ENCODE data around the gene KHDC4.
"Not testable (repeated sequence)": the region's sequence is repeated elsewhere in the genome, so short reads cannot be mapped to it uniquely, and the experiment has no call there.

KHDC4 gene

DNA sequence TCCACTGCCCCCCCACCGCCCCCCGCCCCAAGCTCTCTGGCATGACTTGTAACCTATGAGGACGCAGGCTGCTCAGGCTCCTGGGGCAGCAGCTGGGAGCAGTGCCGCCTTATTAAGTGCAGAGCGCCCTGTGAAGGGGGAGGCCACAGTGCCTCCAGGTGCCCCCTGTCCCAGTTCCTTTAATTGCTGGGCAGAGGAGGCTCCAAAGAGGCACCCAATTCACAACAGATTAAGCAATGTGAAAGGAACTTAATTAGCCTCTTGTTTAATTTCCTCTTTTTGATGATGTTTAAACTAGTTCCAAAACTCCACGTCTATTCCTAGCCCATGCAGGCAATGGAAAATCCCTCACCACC lies 10.2 kb upstream of the KHDC4 start:
- no peak for DNase-seq (ENCODE audit: low read depth)

DNA sequence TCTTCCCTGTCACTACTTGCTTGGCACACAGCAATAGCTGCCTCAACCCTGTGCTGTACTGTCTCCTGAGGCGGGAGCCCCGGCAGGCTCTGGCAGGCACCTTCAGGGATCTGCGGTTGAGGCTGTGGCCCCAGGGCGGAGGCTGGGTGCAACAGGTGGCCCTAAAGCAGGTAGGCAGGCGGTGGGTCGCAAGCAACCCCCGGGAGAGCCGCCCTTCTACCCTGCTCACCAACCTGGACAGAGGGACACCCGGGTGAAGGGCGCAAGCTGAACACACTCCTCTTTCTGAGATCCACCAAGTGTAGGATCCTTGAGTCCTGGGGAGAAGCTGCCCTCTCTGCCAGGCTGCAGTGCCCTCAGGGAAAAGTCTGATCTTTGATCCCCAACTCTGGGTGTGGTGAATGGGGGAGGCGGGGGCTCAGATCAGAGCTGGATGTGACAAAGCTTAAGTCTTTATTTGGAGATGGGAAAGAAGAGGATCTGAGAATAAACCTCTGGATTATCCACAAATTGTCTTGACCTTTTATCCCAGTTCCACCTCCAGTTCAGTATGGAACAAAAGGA lies 8.4 kb upstream of the KHDC4 start:
- no peak for DNase-seq (ENCODE audit: low read depth)
- H3K4me3 ChIP-seq (ENCODE audit: low read depth, low read length): no peak overlapping the region

More for the DNA sequence above, 10.2 kb upstream of the KHDC4 start:
- no peak overlapping the region for H3K4me3 ChIP-seq (ENCODE audit: low read depth, low read length)

GRCh38 chr1:155941845-155942531 lies 7.8 kb upstream of the KHDC4 start:
- no peak overlapping the region for H3K4me3 ChIP-seq (ENCODE audit: low read depth, low read length)
- no peak for DNase-seq (ENCODE audit: low read depth)

GRCh38 chr1:155940993-155941844 lies 7.0 kb upstream of the KHDC4 start, which contains the start of gene RXFP4:
TSS of gene RXFP4 (plus strand) at chr1:155941638. CDS start at chr1:155941710, 72 bp downstream.
- no peak within 1 kb of the TSS for H3K4me3 ChIP-seq (ENCODE audit: low read depth, low read length)
- no peak for DNase-seq (ENCODE audit: low read depth)

- DNase-seq (ENCODE audit: low read depth): no peak
- H3K4me3 ChIP-seq (ENCODE audit: low read depth, low read length): no peak overlapping the region
These were observed 6.3 kb upstream of the KHDC4 start for GRCh38 chr1:155940482-155940992.

DNA sequence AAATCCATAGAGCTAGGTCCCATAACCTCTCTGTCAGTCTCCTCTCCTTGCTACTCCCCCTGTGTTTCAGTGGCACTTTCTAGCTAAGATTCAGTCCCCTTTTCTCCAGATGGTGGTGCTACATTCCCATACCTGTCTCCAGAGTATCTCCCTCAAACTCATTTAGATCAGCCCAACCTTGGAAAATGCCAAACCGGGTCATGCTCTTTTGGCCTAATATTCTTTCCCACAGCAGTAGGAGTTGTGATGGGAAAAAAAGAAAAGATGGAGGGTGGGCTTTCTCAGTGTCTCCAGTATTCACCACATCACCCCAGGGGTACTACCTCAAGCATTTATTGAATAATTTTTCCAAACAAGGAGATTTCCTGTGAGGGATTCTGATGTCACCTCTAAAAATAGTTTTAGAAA lies 4.0 kb upstream of the KHDC4 start:
- peak; percentile 28 for DNase-seq (ENCODE audit: low read depth)
- no peak overlapping the region for H3K4me3 ChIP-seq (ENCODE audit: low read depth, low read length)

GRCh38 chr1:155934936-155935590 lies 850 bp upstream of the KHDC4 start:
- H3K4me3 ChIP-seq (ENCODE audit: low read depth, low read length): peak overlapping the region; percentile 82
- no peak for DNase-seq (ENCODE audit: low read depth)

GRCh38 chr1:155933591-155934096 lies 569 bp downstream of the KHDC4 start:
- DNase-seq (ENCODE audit: low read depth): no peak

GRCh38 chr1:155932487-155932886 lies 1.7 kb downstream of the KHDC4 start:
- no peak overlapping the region for H3K4me3 ChIP-seq (ENCODE audit: low read depth, low read length)
- no peak for DNase-seq (ENCODE audit: low read depth)

More at GRCh38 chr1:155933591-155934096, 569 bp downstream of the KHDC4 start:
- peak overlapping the region; percentile 82 for H3K4me3 ChIP-seq (ENCODE audit: low read depth, low read length)

- no peak for DNase-seq (ENCODE audit: low read depth)
- H3K4me3 ChIP-seq (ENCODE audit: low read depth, low read length): no peak overlapping the region
These were observed 2.1 kb downstream of the KHDC4 start for GRCh38 chr1:155932081-155932480.

- peak overlapping the region; percentile 9 for H3K4me3 ChIP-seq (ENCODE audit: low read depth, low read length)
- no peak for DNase-seq (ENCODE audit: low read depth)
These were observed 2.7 kb downstream of the KHDC4 start for GRCh38 chr1:155931332-155932038.

DNA sequence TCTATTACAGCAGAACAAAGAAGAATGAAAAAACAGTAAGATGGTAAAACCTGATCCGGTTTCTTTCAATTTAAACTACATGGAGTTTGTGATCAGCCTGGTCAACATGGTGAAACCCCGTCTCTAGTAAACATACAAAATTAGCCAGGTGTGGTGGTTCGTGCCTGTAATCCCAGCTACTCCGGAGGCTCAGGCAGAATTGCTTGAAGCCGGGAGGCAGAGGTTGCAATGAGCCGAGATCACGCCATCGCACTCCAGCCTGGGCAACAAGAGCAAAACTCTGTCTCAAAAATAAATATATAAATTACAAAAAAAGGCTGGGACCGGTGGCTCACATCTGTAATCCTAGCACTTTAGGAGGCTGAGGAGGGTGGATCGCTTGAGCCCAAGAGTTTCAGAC lies 3.5 kb downstream of the KHDC4 start:
- H3K4me3 ChIP-seq (ENCODE audit: low read depth, low read length): peak overlapping the region; percentile 9
- DNase-seq (ENCODE audit: low read depth): not testable (repeated sequence)

GRCh38 chr1:155929057-155929456 lies 5.2 kb downstream of the KHDC4 start:
- H3K4me3 ChIP-seq (ENCODE audit: low read depth, low read length): no peak overlapping the region
- DNase-seq (ENCODE audit: low read depth): no peak

GRCh38 chr1:155925506-155925905 lies 8.7 kb downstream of the KHDC4 start:
- DNase-seq (ENCODE audit: low read depth): no peak
- no peak overlapping the region for H3K4me3 ChIP-seq (ENCODE audit: low read depth, low read length)

DNA sequence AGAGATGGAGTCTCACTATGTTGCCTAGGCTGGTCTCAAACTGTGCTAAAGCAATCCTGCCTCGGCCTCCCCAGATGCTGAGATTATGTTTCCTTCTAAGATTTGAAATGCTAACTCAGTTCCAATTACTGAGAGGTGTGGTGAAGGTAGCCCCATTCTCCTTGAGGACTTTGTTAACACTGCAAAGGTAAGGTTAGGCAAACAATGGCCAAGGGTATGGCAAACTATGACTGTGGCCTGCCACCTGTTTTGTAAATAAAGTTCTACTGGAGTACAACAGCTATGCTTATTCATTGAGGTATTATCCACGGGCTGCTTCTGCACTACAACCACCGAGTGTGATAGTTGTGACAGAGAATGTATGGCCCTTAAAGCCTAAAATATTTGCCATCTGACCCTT lies 13.5 kb downstream of the KHDC4 start:
- no peak for DNase-seq (ENCODE audit: low read depth)
- no peak overlapping the region for H3K4me3 ChIP-seq (ENCODE audit: low read depth, low read length)

DNA sequence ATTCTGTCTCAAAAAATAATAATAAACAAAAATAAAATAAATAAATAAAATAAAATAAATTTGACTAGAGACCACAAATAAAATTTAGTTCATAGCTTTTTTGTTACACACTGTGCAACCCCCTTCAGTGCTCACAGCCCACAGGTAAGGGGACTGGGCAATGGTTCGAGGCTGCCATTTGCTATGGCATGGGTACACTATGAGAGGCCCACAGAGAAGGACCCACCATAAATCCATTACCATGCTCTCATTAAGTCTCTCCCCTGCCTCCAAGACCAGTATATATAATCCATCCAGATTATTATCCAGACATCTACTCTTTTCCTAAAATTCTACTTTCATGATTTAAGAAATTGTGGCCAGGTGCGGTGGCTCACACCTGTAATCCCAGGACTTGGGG lies 14.4 kb downstream of the KHDC4 start:
- H3K4me3 ChIP-seq (ENCODE audit: low read depth, low read length): no peak overlapping the region
- DNase-seq (ENCODE audit: low read depth): no peak

GRCh38 chr1:155918660-155919059 lies 15.6 kb downstream of the KHDC4 start:
- no peak for DNase-seq (ENCODE audit: low read depth)
- no peak overlapping the region for H3K4me3 ChIP-seq (ENCODE audit: low read depth, low read length)

DNA sequence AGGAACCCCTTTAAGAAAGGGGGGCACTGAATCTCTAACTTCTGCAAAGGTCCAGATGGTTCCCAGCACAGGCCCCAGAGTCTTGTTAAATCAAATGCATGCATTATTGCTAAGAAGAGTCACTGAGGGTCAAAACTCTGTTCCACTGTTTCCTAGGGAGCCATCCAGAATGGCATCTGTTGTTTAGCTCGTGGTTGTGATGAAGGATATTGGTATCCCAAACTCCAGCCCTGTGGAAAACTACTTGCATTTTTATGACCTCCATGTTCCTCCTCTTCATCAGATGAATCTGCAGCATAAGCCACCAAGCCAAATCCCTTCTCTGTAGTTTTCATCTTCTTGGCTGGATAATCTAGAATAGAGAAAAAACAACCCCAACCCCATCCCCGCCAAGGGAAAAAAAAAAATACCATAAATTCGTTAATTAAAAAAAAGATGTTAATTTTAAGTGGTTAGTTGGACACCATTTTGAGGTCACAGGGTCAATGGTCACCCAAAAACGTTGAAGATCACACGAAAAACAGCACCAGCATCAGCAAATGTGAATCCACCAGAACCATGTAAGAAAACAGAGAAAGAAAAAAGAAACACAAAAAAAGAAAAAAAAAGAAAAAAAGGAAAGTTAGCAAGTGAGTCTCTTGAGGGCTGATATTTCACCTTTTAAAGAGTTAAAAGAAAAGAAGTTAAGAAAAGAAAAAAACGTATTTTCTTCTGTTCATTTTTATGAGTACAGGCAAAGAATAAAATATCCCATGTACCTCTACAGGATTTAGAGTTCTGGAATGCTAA lies 20.1 kb downstream of the KHDC4 start:
- no peak for DNase-seq (ENCODE audit: low read depth)

More for the DNA sequence above, 20.1 kb downstream of the KHDC4 start:
- H3K4me3 ChIP-seq (ENCODE audit: low read depth, low read length): no peak overlapping the region
